NCI-H510A (cell line): ENCODE results near the gene UQCR10.

ENCODE experiments used
- DNase-seq: peaks from one replicate; lab custom pipeline; 2025; lab: John Stamatoyannopoulos, UW

UQCR10 gene

DNA sequence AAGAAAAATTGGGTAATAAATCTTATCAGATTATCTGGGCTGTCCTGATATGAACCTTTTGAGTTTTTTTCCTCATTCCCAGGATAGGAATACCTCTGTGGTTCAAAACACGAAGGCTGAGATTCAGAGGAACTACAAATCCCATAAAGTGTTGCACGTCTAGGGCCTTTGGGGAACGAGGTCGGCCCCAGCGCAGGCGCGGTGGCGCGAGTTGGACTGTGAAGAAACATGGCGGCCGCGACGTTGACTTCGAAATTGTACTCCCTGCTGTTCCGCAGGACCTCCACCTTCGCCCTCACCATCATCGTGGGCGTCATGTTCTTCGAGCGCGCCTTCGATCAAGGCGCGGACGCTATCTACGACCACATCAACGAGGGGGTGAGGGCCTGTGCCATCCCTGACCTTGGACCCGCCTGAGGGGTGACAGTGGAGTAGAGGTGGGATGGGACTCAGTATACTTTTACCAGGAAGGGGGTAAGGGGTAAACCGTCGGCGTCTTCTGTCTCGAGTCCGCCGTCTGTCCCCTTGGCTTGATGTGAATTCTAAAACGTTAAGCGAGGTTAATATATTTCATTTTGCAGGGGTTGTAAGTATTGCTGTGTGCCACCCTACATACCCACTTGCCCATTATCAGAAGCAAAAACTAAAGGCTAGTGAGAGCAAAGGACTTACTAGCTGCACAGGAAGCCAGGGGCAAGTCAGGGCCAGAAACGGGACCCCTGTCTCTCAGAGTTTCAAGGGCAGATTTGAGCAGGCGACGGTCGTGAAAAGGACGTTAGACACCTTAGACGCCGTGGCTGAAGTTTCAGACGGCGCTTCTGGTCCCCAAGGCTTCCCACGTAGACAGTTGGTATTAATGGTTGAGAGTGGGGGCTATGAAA is at the start of gene UQCR10:
UQCR10 (plus strand) TSS at position 199 of the 881 bp plus-strand sequence; CDS start at position 229, 30 bp downstream.
- peak; percentile 69 for DNase-seq

GRCh38 chr22:29717789-29718188 is 49.4 kb upstream of the UQCR10 start:
- no peak for DNase-seq

GRCh38 chr22:29718949-29719898 is 47.9 kb upstream of the UQCR10 start:
- DNase-seq: no peak

- DNase-seq: no peak
These were observed 47.1 kb upstream of the UQCR10 start, which contains the start of gene CABP7 for GRCh38 chr22:29719899-29720645. TSS of gene CABP7 (plus strand) at chr22:29720003. CDS start at chr22:29720425, 422 bp downstream.

DNA sequence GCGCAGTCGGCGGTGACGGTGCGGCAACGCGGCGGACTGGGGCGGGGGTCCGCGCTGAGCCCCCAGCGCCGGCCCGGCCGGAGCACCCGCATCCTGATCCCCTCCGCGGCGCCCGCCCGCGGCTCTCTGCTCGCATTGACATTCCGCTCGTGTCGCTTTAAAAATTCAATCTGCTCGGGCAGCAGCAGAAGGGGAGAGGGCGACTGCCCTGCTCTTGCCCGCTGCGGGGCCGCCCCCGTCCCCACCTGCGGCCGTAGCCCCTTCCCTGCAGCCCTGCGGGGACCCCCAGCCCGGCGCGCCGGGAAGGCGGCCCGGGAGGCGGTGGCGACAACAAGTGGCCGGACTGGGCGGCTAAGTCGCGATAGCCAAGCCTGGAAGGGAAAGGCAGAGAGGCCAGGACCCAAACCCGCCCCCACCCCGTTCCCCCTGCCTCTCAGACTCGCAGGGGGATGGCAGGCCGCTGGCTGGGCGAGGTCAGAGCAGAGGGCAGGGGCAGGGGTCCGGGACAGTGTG is 46.3 kb upstream of the UQCR10 start:
- no peak for DNase-seq

GRCh38 chr22:29722151-29722550 is 45.0 kb upstream of the UQCR10 start:
- no peak for DNase-seq

DNA sequence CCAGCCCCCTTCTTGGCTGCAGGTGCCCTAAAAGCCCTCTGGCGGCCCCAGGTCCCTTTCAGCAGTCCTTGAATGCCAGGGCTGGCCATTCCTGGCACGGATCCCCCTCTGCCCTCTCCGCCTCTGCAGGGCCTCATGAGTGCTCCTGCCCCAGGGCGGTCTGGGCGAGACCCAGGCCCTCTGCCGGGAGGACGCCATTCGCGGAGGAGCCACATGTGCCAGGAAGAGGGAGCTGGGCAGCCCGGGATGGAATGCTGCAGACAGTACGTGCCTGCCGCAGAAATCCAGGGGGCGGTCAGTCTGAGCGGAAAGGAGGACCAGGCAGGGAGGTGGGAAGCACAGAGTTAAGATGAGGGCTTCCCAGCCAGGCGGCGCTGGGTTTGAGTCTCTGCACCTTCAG is 44.6 kb upstream of the UQCR10 start:
- DNase-seq: no peak

- no peak for DNase-seq
These were observed 43.4 kb upstream of the UQCR10 start for GRCh38 chr22:29723766-29724165.

- no peak for DNase-seq
These were observed 42.3 kb upstream of the UQCR10 start for GRCh38 chr22:29724843-29725242.

- no peak for DNase-seq
These were observed 41.1 kb upstream of the UQCR10 start for GRCh38 chr22:29726106-29726505.

- DNase-seq: no peak
These were observed 40.5 kb upstream of the UQCR10 start for GRCh38 chr22:29726512-29727130.

- no peak for DNase-seq
These were observed 40.0 kb upstream of the UQCR10 start for GRCh38 chr22:29727131-29727523.

GRCh38 chr22:29729161-29729560 is 38.0 kb upstream of the UQCR10 start:
- no peak for DNase-seq

GRCh38 chr22:29731058-29731850 is 35.9 kb upstream of the UQCR10 start:
- DNase-seq: no peak

- no peak for DNase-seq
These were observed 34.3 kb upstream of the UQCR10 start for GRCh38 chr22:29732883-29733282.

- peak; percentile 75 for DNase-seq
These were observed 33.6 kb upstream of the UQCR10 start for GRCh38 chr22:29733362-29734201.

GRCh38 chr22:29734406-29734805 is 32.8 kb upstream of the UQCR10 start:
- DNase-seq: no peak

GRCh38 chr22:29734838-29735237 is 32.3 kb upstream of the UQCR10 start:
- DNase-seq: no peak

GRCh38 chr22:29735416-29735815 is 31.8 kb upstream of the UQCR10 start:
- DNase-seq: no peak
